Keratinocyte (primary cell): ENCODE data around the gene KDM7A. TPM values are rescaled to one million over a fixed set of nuclear protein-coding genes. Genes with fewer than 3 reads are reported as not detected.

ENCODE experiments used
- DNase-seq: peaks from one replicate; pipeline ENCODE4 v3.0.0-alpha.2; 2011; ENCODE audit warnings: low read depth, missing footprints, low spot score
- FAIRE-seq: peaks from 2 replicates; lab custom pipeline; 2011; peaks lifted over from hg19 to GRCh38; lab: Jason Lieb, UNC
- H2AFZ ChIP-seq: 2 replicates; pipeline ENCODE4 v1.6.0; 2012; ENCODE audit warnings: low read length, control low read depth, inconsistent platforms; ENCODE audit not compliant: control insufficient read depth
- H3K27ac ChIP-seq: 2 replicates; pipeline ENCODE4 v1.5.1; 2011; ENCODE audit warnings: low read length; ENCODE audit not compliant: control insufficient read depth, insufficient read depth
- H3K27me3 ChIP-seq: 3 replicates; pipeline ENCODE4 v1.6.0; 2011; ENCODE audit warnings: low read length; ENCODE audit not compliant: control insufficient read depth, insufficient read depth; ENCODE audit errors: extremely low read depth
- H3K36me3 ChIP-seq, 2 experiments: 2 replicates in 1 of 2; 3 replicates in 1 of 2; pipeline ENCODE4 v1.5.1; 2011; ENCODE audit warnings: low read length in 2 of 2, mild to moderate bottlenecking in 1 of 2; ENCODE audit not compliant: control insufficient read depth in 2 of 2, insufficient read depth in 2 of 2; ENCODE audit errors: extremely low read depth in 1 of 2
- H3K4me1 ChIP-seq: 3 replicates; pipeline ENCODE4 v1.5.1; 2011; ENCODE audit warnings: low read length; ENCODE audit not compliant: control insufficient read depth, insufficient read depth; ENCODE audit errors: extremely low read depth
- H3K4me2 ChIP-seq: 3 replicates; pipeline ENCODE4 v1.6.0; 2011; ENCODE audit warnings: low read depth, low read length; ENCODE audit not compliant: control insufficient read depth, insufficient read depth; ENCODE audit errors: extremely low read depth
- H3K4me3 ChIP-seq, 3 experiments: fragments of 200-600 bp in 1 of 3; sonication (generic) in 1 of 3; 2 replicates in 2 of 3; 3 replicates in 1 of 3; pipeline ENCODE4 v1.5.1; 2011 to 2016; ENCODE audit warnings: low read length in 3 of 3, mild to moderate bottlenecking in 3 of 3, control low read depth in 2 of 3, inconsistent platforms in 1 of 3, low read depth in 1 of 3, mixed read lengths in 1 of 3, mixed run types in 1 of 3, moderate library complexity in 1 of 3; ENCODE audit not compliant: control insufficient read depth in 2 of 3, insufficient read depth in 2 of 3; ENCODE audit errors: extremely low read depth in 1 of 3
- H3K79me2 ChIP-seq: 2 replicates; pipeline ENCODE4 v1.6.0; 2012; ENCODE audit warnings: low read length; ENCODE audit not compliant: control insufficient read depth, insufficient read depth
- H3K9ac ChIP-seq: 3 replicates; pipeline ENCODE4 v1.6.0; 2011; ENCODE audit warnings: low read length; ENCODE audit not compliant: control insufficient read depth, insufficient read depth; ENCODE audit errors: extremely low read depth
- H3K9me1 ChIP-seq: 3 replicates; pipeline ENCODE4 v1.6.0; 2011; ENCODE audit warnings: low read length; ENCODE audit not compliant: control insufficient read depth, insufficient read depth; ENCODE audit errors: extremely low read depth
- H3K9me3 ChIP-seq: 2 replicates; pipeline ENCODE4 v1.5.1; 2012; ENCODE audit warnings: low read depth, low read length; ENCODE audit not compliant: control insufficient read depth
- H4K20me1 ChIP-seq: 3 replicates; pipeline ENCODE4 v1.6.0; 2011; ENCODE audit warnings: low read length; ENCODE audit not compliant: control insufficient read depth, insufficient read depth; ENCODE audit errors: extremely low read depth
- EZH2 ChIP-seq: IDR thresholded peaks from one replicate; pipeline ENCODE4 v1.6.1; 2012; ENCODE audit warnings: inconsistent platforms, mild to moderate bottlenecking, low read length, moderate library complexity
- dilution Hi-C: fragments of 300-500 bp; cut with MboI; formaldehyde crosslinking; loops from one replicate; pipeline ENCODE4 v1.7.0; 2020; ENCODE audit warnings: low sequenced_read_pairs; ENCODE audit not compliant: extremely low pct_ligation_motif_present
- polyA plus RNA-seq, 5 experiments: library from polyadenylated mRNA; depleted of rRNA in 3 of 5; stranded (reverse) in 3 of 5; stranded (forward) in 1 of 5; unstranded in 1 of 5; fragments of >200 nt; gene quantifications; 1 replicate in 1 of 5; 2 replicates in 3 of 5; 3 replicates in 1 of 5; pipeline versions ENCODE4 v1.2.1 to v1.2.3, GENCODE V29; 2011 to 2012; ENCODE audit warnings: missing spikeins in 2 of 5, low read depth in 1 of 5, low replicate concordance in 1 of 5
- TF ChIP-seq, protein P1 (sequence below), 3 experiments: IDR thresholded peaks in 1 of 3; conservative IDR thresholded peaks in 1 of 3; optimal IDR thresholded peaks in 1 of 3; 2 replicates in 2 of 3; 3 replicates in 1 of 3; pipeline versions ENCODE3 to v1.5.1; 2011; ENCODE audit warnings: low read length in 3 of 3, mild to moderate bottlenecking in 3 of 3, moderate library complexity in 2 of 3, control low read depth in 1 of 3, inconsistent platforms in 1 of 3; ENCODE audit not compliant: insufficient read depth in 2 of 3; ENCODE audit errors: extremely low read depth in 1 of 3

Gene KDM7A
- polyA plus RNA-seq, 1 donor (not counting 4 experiments of a cell fraction or from before 2014, with no cell fraction given) = 3.3 TPM

DNA sequence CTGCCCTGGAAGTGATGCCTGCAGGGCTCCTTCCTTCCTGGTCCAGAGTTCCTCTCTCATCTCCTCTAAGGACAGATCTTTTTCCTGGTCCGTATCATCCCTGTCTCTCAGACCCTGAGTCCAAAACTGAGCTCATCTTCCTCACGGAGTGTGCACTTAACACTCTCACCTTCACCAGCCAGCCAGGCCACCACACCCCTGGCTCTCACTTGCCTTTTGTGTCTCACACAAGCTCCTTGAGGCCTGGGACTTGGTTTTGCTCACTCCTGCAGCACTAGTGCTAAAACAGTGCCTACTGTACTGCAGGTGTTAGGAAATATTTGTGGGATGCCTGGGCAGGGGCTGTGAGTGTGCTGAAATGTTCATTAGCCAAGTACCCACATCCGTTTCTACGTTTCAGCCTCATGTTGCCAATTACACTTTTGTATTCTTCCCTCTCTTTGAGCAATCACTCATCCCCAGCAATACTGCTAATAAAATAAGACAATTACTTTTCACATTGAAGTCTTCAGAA is 92.6 kb downstream of the KDM7A start:
- FAIRE-seq = no peak

DNA sequence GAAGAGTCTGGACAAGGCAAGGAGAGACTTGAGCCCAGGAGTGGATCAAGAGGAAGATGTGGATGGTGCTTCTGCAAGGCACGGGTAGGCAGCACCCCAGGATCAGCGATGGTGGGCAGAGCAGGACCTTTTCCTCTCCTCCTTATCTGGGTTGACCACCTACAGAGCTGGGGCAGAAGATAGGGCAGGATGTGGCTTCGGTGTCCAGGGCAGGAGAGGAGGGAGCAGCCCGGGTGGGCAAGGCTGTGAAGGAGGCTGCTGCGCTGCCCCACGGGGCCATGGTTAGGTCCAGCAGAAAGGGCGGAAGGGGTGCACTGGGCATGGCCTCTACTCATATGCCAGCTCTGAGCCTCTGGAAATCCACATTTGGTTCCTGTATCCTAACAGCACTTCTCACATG is 94.0 kb downstream of the KDM7A start:
- H2AFZ ChIP-seq = no peak overlapping the region
- peaks cover 5% of the 10 kb centered on the region for H3K27me3 ChIP-seq
- no peak for FAIRE-seq
- dilution Hi-C loops = no loop called here
- H3K4me3 ChIP-seq = no peak overlapping the region
- H3K9me3 ChIP-seq = no peaks in the 10 kb centered on the region
- H3K79me2 ChIP-seq = no peaks in the 10 kb centered on the region
- H4K20me1 ChIP-seq = no peaks in the 10 kb centered on the region
- no peaks in the 10 kb centered on the region for H3K4me1 ChIP-seq
- DNase-seq = no peak
- no peaks in the 10 kb centered on the region for H3K36me3 ChIP-seq
- H3K9me1 ChIP-seq = no peaks in the 10 kb centered on the region
- H3K4me2 ChIP-seq = no peak overlapping the region
- no peak overlapping the region for H3K27ac ChIP-seq
- TF ChIP-seq EZH2 = no peak
- TF ChIP-seq, protein P1, sequence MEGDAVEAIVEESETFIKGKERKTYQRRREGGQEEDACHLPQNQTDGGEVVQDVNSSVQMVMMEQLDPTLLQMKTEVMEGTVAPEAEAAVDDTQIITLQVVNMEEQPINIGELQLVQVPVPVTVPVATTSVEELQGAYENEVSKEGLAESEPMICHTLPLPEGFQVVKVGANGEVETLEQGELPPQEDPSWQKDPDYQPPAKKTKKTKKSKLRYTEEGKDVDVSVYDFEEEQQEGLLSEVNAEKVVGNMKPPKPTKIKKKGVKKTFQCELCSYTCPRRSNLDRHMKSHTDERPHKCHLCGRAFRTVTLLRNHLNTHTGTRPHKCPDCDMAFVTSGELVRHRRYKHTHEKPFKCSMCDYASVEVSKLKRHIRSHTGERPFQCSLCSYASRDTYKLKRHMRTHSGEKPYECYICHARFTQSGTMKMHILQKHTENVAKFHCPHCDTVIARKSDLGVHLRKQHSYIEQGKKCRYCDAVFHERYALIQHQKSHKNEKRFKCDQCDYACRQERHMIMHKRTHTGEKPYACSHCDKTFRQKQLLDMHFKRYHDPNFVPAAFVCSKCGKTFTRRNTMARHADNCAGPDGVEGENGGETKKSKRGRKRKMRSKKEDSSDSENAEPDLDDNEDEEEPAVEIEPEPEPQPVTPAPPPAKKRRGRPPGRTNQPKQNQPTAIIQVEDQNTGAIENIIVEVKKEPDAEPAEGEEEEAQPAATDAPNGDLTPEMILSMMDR (optimal IDR thresholded peaks at IDR 0.05 in 1 of 3, IDR thresholded peaks at IDR 0.05 in 1 of 3, conservative IDR thresholded peaks at IDR 0.05 in 1 of 3; ENCODE audit: extremely low read depth in 1 of 3, insufficient read depth in 2 of 3, low read length in 3 of 3) = no peak
- H3K9ac ChIP-seq = no peak overlapping the region

More for the DNA sequence above, 92.6 kb downstream of the KDM7A start:
- no peak overlapping the region for H3K4me2 ChIP-seq
- H3K9ac ChIP-seq = no peak overlapping the region
- H4K20me1 ChIP-seq = no peaks in the 10 kb centered on the region
- H3K27ac ChIP-seq = no peak overlapping the region
- TF ChIP-seq, protein P1 (optimal IDR thresholded peaks at IDR 0.05 in 1 of 3, IDR thresholded peaks at IDR 0.05 in 1 of 3, conservative IDR thresholded peaks at IDR 0.05 in 1 of 3; ENCODE audit: extremely low read depth in 1 of 3, insufficient read depth in 2 of 3, low read length in 3 of 3) = no peak
- TF ChIP-seq EZH2 = no peak
- peaks cover 5% of the 10 kb centered on the region for H3K27me3 ChIP-seq
- H2AFZ ChIP-seq = no peak overlapping the region
- no peaks in the 10 kb centered on the region for H3K9me3 ChIP-seq
- H3K79me2 ChIP-seq = no peaks in the 10 kb centered on the region
- no peak for DNase-seq
- no peaks in the 10 kb centered on the region for H3K9me1 ChIP-seq
- H3K4me3 ChIP-seq = no peak overlapping the region
- no peaks in the 10 kb centered on the region for H3K4me1 ChIP-seq
- H3K36me3 ChIP-seq = no peaks in the 10 kb centered on the region
- dilution Hi-C loops = no loop called here
